HG02870 (cell line): ENCODE data around the gene CACNG7.
"Not testable (repeated sequence)": the region's sequence is repeated elsewhere in the genome, so short reads cannot be mapped to it uniquely, and the experiment has no call there.

Experiments
- ATAC-seq: cut with Tn5 transposase; IDR thresholded peaks from one replicate; pipeline ENCODE4 v1.9.1; 2021; ENCODE audit warnings: mild to moderate bottlenecking, moderate library complexity; ENCODE audit not compliant: unreplicated experiment

CACNG7 gene

GRCh38 chr19:53947624-53948023 is 38.5 kb downstream of the CACNG7 start:
- no peak for ATAC-seq

- not testable (repeated sequence) for ATAC-seq
Observed at GRCh38 chr19:53948611-53949010, 39.5 kb downstream of the CACNG7 start.

- ATAC-seq, result no peak
Observed at GRCh38 chr19:53951436-53951835, 42.4 kb downstream of the CACNG7 start.

- no peak for ATAC-seq
Observed at GRCh38 chr19:53951947-53952346, 42.9 kb downstream of the CACNG7 start.

GRCh38 chr19:53953383-53953782 is 44.3 kb downstream of the CACNG7 start:
- ATAC-seq, result no peak

GRCh38 chr19:53957448-53958167 is 48.5 kb downstream of the CACNG7 start:
- no peak for ATAC-seq

GRCh38 chr19:53958168-53958571 is 49.1 kb downstream of the CACNG7 start:
- ATAC-seq, result no peak

- no peak for ATAC-seq
Observed at GRCh38 chr19:53958823-53959757, 50.0 kb downstream of the CACNG7 start.

- no peak for ATAC-seq
Observed at GRCh38 chr19:53960187-53960586, 51.1 kb downstream of the CACNG7 start.

- ATAC-seq, result no peak
Observed at GRCh38 chr19:53960886-53961285, 51.8 kb downstream of the CACNG7 start.

- ATAC-seq, result no peak
Observed at GRCh38 chr19:53961523-53962356, 52.7 kb downstream of the CACNG7 start.

- ATAC-seq, result no peak
Observed at GRCh38 chr19:53962887-53963431, 53.9 kb downstream of the CACNG7 start, which contains the start of gene CACNG8. CACNG8 (plus strand) TSS chr19:53962937.

GRCh38 chr19:53965091-53965490 is 56.0 kb downstream of the CACNG7 start:
- ATAC-seq, result no peak

- no peak for ATAC-seq
Observed at GRCh38 chr19:53966931-53967330, 57.9 kb downstream of the CACNG7 start.

GRCh38 chr19:53969366-53969765 is 60.3 kb downstream of the CACNG7 start:
- no peak for ATAC-seq

- no peak for ATAC-seq
Observed at GRCh38 chr19:53971673-53972072, 62.6 kb downstream of the CACNG7 start.

GRCh38 chr19:53977429-53977990 is 68.4 kb downstream of the CACNG7 start:
- ATAC-seq, result no peak

GRCh38 chr19:53977991-53978731 is 69.1 kb downstream of the CACNG7 start:
- ATAC-seq, result no peak

- ATAC-seq, result no peak
Observed at GRCh38 chr19:53978975-53979801, 70.1 kb downstream of the CACNG7 start.
